Measurements from ENCODE around the gene SNAP23. TPM values are rescaled to one million over a fixed set of nuclear protein-coding genes. Genes with fewer than 3 reads are reported as not detected.
"Not testable (repeated sequence)": the region's sequence is repeated elsewhere in the genome, so short reads cannot be mapped to it uniquely, and the experiment has no call there.

Gene SNAP23
- total RNA-seq, 1 donor from 2014 or later, result 96.3 TPM

GRCh38 chr15:42553554-42553953 is 58.1 kb downstream of the SNAP23 start:
- Mint-ChIP-seq H3K4me1 (peaks cover 10% of the 10 kb centered on the region), H3K4me3 (no peak overlapping the region), H3K9me3 (no peaks in the 10 kb centered on the region), H3K27me3 (ENCODE audit: insufficient read depth, low read depth) (peaks cover 7% of the 10 kb centered on the region), H3K36me3 (peaks cover 6% of the 10 kb centered on the region), H3K27ac (no peak overlapping the region)
- Histone ChIP-seq H3K9me3 (ENCODE audit: low read depth) (no peaks in the 10 kb centered on the region), H3F3A (ENCODE audit: low read depth) (peaks cover 21% of the 10 kb centered on the region), H3K36me3 (no peaks in the 10 kb centered on the region), H3K9ac (no peak overlapping the region), H3K4me1 (peaks cover 6% of the 10 kb centered on the region), H2AFZ (replicated peaks) (no peak overlapping the region), H3K4me3 (no peak overlapping the region), H4K20me1 (ENCODE audit: low read depth) (peaks cover 13% of the 10 kb centered on the region), H3K27me3 (no peaks in the 10 kb centered on the region), H3K4me2 (no peak overlapping the region), H3K27ac (no peak overlapping the region), H3K79me2 (ENCODE audit: low read depth) (peaks cover 82% of the 10 kb centered on the region)
- TF ChIP-seq CTCF (IDR thresholded peaks at IDR 0.05) (no peak), EZH2phosphoT487 (IDR thresholded peaks at IDR 0.05) (no peak), EZH2 (IDR thresholded peaks at IDR 0.05) (no peak)
- no peak for DNase-seq (ENCODE audit: low spot score)

GRCh38 chr15:42556550-42557207 is 61.2 kb downstream of the SNAP23 start:
- not testable (repeated sequence) for H3K27me3 Mint-ChIP-seq (ENCODE audit: insufficient read depth, low read depth); H3K4me3 ChIP-seq; H3K9me3 ChIP-seq (ENCODE audit: low read depth); DNase-seq (ENCODE audit: low spot score); H3K4me1 ChIP-seq; H3K4me3 Mint-ChIP-seq; H3K9me3 Mint-ChIP-seq; H3K36me3 Mint-ChIP-seq; H2AFZ ChIP-seq (replicated peaks); H3K27me3 ChIP-seq; H3K4me1 Mint-ChIP-seq; H3K4me2 ChIP-seq; H3K27ac ChIP-seq; H3K27ac Mint-ChIP-seq; H3K36me3 ChIP-seq; H3K9ac ChIP-seq
- Histone ChIP-seq H3K79me2 (ENCODE audit: low read depth) (peaks cover 51% of the 10 kb centered on the region), H4K20me1 (ENCODE audit: low read depth) (peaks cover 13% of the 10 kb centered on the region), H3F3A (ENCODE audit: low read depth) (peaks cover 21% of the 10 kb centered on the region)

GRCh38 chr15:42558739-42559138 is 63.3 kb downstream of the SNAP23 start:
- no peaks in the 10 kb centered on the region for H3K4me1 Mint-ChIP-seq
- H3K79me2 ChIP-seq (ENCODE audit: low read depth), result peaks cover 31% of the 10 kb centered on the region
- H2AFZ ChIP-seq (replicated peaks), result no peak overlapping the region
- no peaks in the 10 kb centered on the region for H3K9me3 Mint-ChIP-seq
- DNase-seq (ENCODE audit: low spot score), result no peak
- H3K4me2 ChIP-seq, result no peak overlapping the region
- H3K4me3 ChIP-seq, result no peak overlapping the region
- no peaks in the 10 kb centered on the region for H3K27me3 ChIP-seq
- H3K27ac ChIP-seq, result no peak overlapping the region
- H3K4me3 Mint-ChIP-seq, result no peak overlapping the region
- peaks cover 17% of the 10 kb centered on the region for H3K36me3 ChIP-seq
- H3K27ac Mint-ChIP-seq, result no peak overlapping the region
- H3K4me1 ChIP-seq, result no peaks in the 10 kb centered on the region
- peaks cover 2% of the 10 kb centered on the region for H3K27me3 Mint-ChIP-seq (ENCODE audit: insufficient read depth, low read depth)
- TF ChIP-seq EZH2 (IDR thresholded peaks at IDR 0.05) (no peak), EZH2phosphoT487 (IDR thresholded peaks at IDR 0.05) (no peak), CTCF (IDR thresholded peaks at IDR 0.05) (no peak)
- H4K20me1 ChIP-seq (ENCODE audit: low read depth), result peaks cover 13% of the 10 kb centered on the region
- no peaks in the 10 kb centered on the region for H3K9me3 ChIP-seq (ENCODE audit: low read depth)
- peaks cover 21% of the 10 kb centered on the region for H3F3A ChIP-seq (ENCODE audit: low read depth)
- H3K36me3 Mint-ChIP-seq, result peaks cover 14% of the 10 kb centered on the region
- no peak overlapping the region for H3K9ac ChIP-seq
